Fibroblast of peridontal ligament (primary cell): Measurements from ENCODE around the gene IL36B.

Source experiments
- DNase-seq: peaks from one replicate; pipeline ENCODE4 v3.0.0-alpha.2; 2010; ENCODE audit errors: extremely low read depth

The IL36B gene

GRCh38 chr2:113076954-113077669 lies 24.4 kb upstream of the IL36B start:
- DNase-seq = no peak

GRCh38 chr2:113075600-113075999 lies 22.9 kb upstream of the IL36B start:
- no peak for DNase-seq

- DNase-seq = no peak
These were observed 22.4 kb upstream of the IL36B start for GRCh38 chr2:113075030-113075429.

- DNase-seq = no peak
These were observed 20.7 kb upstream of the IL36B start for GRCh38 chr2:113073325-113073834.

- DNase-seq = no peak
These were observed 19.9 kb upstream of the IL36B start for GRCh38 chr2:113072584-113072983.

GRCh38 chr2:113070606-113070975 lies 17.9 kb upstream of the IL36B start:
- DNase-seq = no peak

GRCh38 chr2:113069676-113070605 lies 17.3 kb upstream of the IL36B start:
- DNase-seq = no peak

- DNase-seq = no peak
These were observed 16.2 kb upstream of the IL36B start for GRCh38 chr2:113068706-113069485.

GRCh38 chr2:113068249-113068648 lies 15.6 kb upstream of the IL36B start:
- DNase-seq = no peak

GRCh38 chr2:113067681-113068080 lies 15.0 kb upstream of the IL36B start, which contains the start of gene IL1F10:
TSS of gene IL1F10 (plus strand) at chr2:113067970. CDS start at chr2:113072739, 4,769 bp downstream.
- DNase-seq = no peak

GRCh38 chr2:113064898-113065297 lies 12.2 kb upstream of the IL36B start:
- DNase-seq = no peak

- no peak for DNase-seq
These were observed 11.6 kb upstream of the IL36B start for GRCh38 chr2:113064281-113064680.

GRCh38 chr2:113061896-113062770 lies 9.5 kb upstream of the IL36B start:
- no peak for DNase-seq

- DNase-seq = no peak
These were observed 8.6 kb upstream of the IL36B start for GRCh38 chr2:113061241-113061640.

GRCh38 chr2:113060796-113061195 lies 8.1 kb upstream of the IL36B start:
- DNase-seq = no peak

GRCh38 chr2:113060396-113060795 lies 7.7 kb upstream of the IL36B start:
- DNase-seq = no peak

GRCh38 chr2:113058998-113059960 lies 6.6 kb upstream of the IL36B start, which contains the start of gene IL36RN:
TSS of gene IL36RN (plus strand) at chr2:113059198. CDS start at chr2:113059439, 241 bp downstream.
- no peak for DNase-seq

GRCh38 chr2:113058411-113058994 lies 5.8 kb upstream of the IL36B start:
- DNase-seq = no peak

- no peak for DNase-seq
These were observed 4.5 kb upstream of the IL36B start for GRCh38 chr2:113057117-113057516.
